Measurements from ENCODE around the gene TLE6.
"Not testable (repeated sequence)": the region's sequence is repeated elsewhere in the genome, so short reads cannot be mapped to it uniquely, and the experiment has no call there.

TLE6 gene

GRCh38 chr19:2977001-2977745 lies at the start of gene TLE6:
TSS of gene TLE6 (plus strand) at chr19:2977564. CDS start at chr19:2978234, 670 bp downstream.
- DNase-seq (ENCODE audit: low read depth in 1 of 2, low spot score in 1 of 2): peak; percentile 92 to 96
- no peak for TF ChIP-seq JUND (IDR thresholded peaks at IDR 0.05; ENCODE audit: low read depth)
- in situ Hi-C loops (cut with HindIII; ENCODE audit: low pct_unique_long_range_greater_than_20kb, low sequenced_read_pairs): no loop called here

- TF ChIP-seq JUND (IDR thresholded peaks at IDR 0.05; ENCODE audit: low read depth): no peak
- DNase-seq (ENCODE audit: low read depth in 1 of 2, low spot score in 1 of 2): no peak
- in situ Hi-C loops (cut with HindIII; ENCODE audit: low pct_unique_long_range_greater_than_20kb, low sequenced_read_pairs): no loop called here
These were observed 43.9 kb upstream of the TLE6 start for GRCh38 chr19:2933490-2933910.

GRCh38 chr19:2935863-2936262 lies 41.5 kb upstream of the TLE6 start:
- DNase-seq (ENCODE audit: low read depth in 1 of 2, low spot score in 1 of 2); in situ Hi-C loops (cut with HindIII; ENCODE audit: low pct_unique_long_range_greater_than_20kb, low sequenced_read_pairs): not testable (repeated sequence)

GRCh38 chr19:2942928-2943640 lies 34.3 kb upstream of the TLE6 start:
- no peak for TF ChIP-seq JUND (IDR thresholded peaks at IDR 0.05; ENCODE audit: low read depth)
- in situ Hi-C loops (cut with HindIII; ENCODE audit: low pct_unique_long_range_greater_than_20kb, low sequenced_read_pairs): no loop called here
- no peak for DNase-seq (ENCODE audit: low read depth in 1 of 2, low spot score in 1 of 2)

GRCh38 chr19:2944403-2944774 lies 33.0 kb upstream of the TLE6 start:
- TF ChIP-seq JUND (IDR thresholded peaks at IDR 0.05; ENCODE audit: low read depth): no peak
- in situ Hi-C loops (cut with HindIII; ENCODE audit: low pct_unique_long_range_greater_than_20kb, low sequenced_read_pairs): no loop called here

GRCh38 chr19:2944775-2945574 lies 32.4 kb upstream of the TLE6 start, which contains the start of gene ZNF77:
TSS of gene ZNF77 (minus strand) at chr19:2944971. CDS start at chr19:2944840, 131 bp downstream.
- in situ Hi-C loops (cut with HindIII; ENCODE audit: low pct_unique_long_range_greater_than_20kb, low sequenced_read_pairs): no loop called here
- no peak for TF ChIP-seq JUND (IDR thresholded peaks at IDR 0.05; ENCODE audit: low read depth)
- peak; percentile 97 to 99 for DNase-seq (ENCODE audit: low read depth in 1 of 2, low spot score in 1 of 2)

More at GRCh38 chr19:2944403-2944774, 33.0 kb upstream of the TLE6 start:
- DNase-seq (ENCODE audit: low read depth in 1 of 2, low spot score in 1 of 2): no peak

GRCh38 chr19:2945575-2946184 lies 31.7 kb upstream of the TLE6 start:
- in situ Hi-C loops (cut with HindIII; ENCODE audit: low pct_unique_long_range_greater_than_20kb, low sequenced_read_pairs): no loop called here
- no peak for DNase-seq (ENCODE audit: low read depth in 1 of 2, low spot score in 1 of 2)
- no peak for TF ChIP-seq JUND (IDR thresholded peaks at IDR 0.05; ENCODE audit: low read depth)

GRCh38 chr19:2949939-2950285 lies 27.5 kb upstream of the TLE6 start:
- no peak for TF ChIP-seq JUND (IDR thresholded peaks at IDR 0.05; ENCODE audit: low read depth)
- DNase-seq (ENCODE audit: low read depth in 1 of 2, low spot score in 1 of 2): no peak
- in situ Hi-C loops (cut with HindIII; ENCODE audit: low pct_unique_long_range_greater_than_20kb, low sequenced_read_pairs): no loop called here

GRCh38 chr19:2950286-2951124 lies 26.9 kb upstream of the TLE6 start:
- no peak for TF ChIP-seq JUND (IDR thresholded peaks at IDR 0.05; ENCODE audit: low read depth)
- in situ Hi-C loops (cut with HindIII; ENCODE audit: low pct_unique_long_range_greater_than_20kb, low sequenced_read_pairs): no loop called here
- peak; percentile 89 to 99 for DNase-seq (ENCODE audit: low read depth in 1 of 2, low spot score in 1 of 2)

GRCh38 chr19:2952953-2953481 lies 24.3 kb upstream of the TLE6 start:
- TF ChIP-seq JUND (IDR thresholded peaks at IDR 0.05; ENCODE audit: low read depth): peak; percentile 52; the same call in 1 of the 2 replicates
- DNase-seq (ENCODE audit: low read depth in 1 of 2, low spot score in 1 of 2): peak; percentile 36 to 96
- in situ Hi-C loops (cut with HindIII; ENCODE audit: low pct_unique_long_range_greater_than_20kb, low sequenced_read_pairs): no loop called here

GRCh38 chr19:2957160-2957559 lies 20.2 kb upstream of the TLE6 start:
- no peak for TF ChIP-seq JUND (IDR thresholded peaks at IDR 0.05; ENCODE audit: low read depth)
- in situ Hi-C loops (cut with HindIII; ENCODE audit: low pct_unique_long_range_greater_than_20kb, low sequenced_read_pairs): no loop called here

More at GRCh38 chr19:2957160-2957559, 20.2 kb upstream of the TLE6 start:
- DNase-seq (ENCODE audit: low read depth in 1 of 2, low spot score in 1 of 2): no peak
